ENCODE results near the gene NEDD9. TPM values are rescaled to one million over a fixed set of nuclear protein-coding genes. Genes with fewer than 3 reads are reported as not detected.

The NEDD9 gene
- total RNA-seq, 2 donors from 2014 or later: 36.9 to 39.4 TPM

- no peaks in the 10 kb centered on the region for H3K9me3 Mint-ChIP-seq
- no peak overlapping the region for H3K27ac Mint-ChIP-seq
- no peak for ATAC-seq (replicated peaks)
- no peak overlapping the region for H3K4me3 Mint-ChIP-seq
- no peaks in the 10 kb centered on the region for H3K27me3 Mint-ChIP-seq
- H3K36me3 Mint-ChIP-seq (ENCODE audit: low read depth): peaks cover 24% of the 10 kb centered on the region
- peaks cover 5% of the 10 kb centered on the region for H3K4me1 Mint-ChIP-seq
Observed at GRCh38 chr6:11268978-11269377, 36.5 kb upstream of the NEDD9 start.

GRCh38 chr6:11266926-11267325 lies 34.5 kb upstream of the NEDD9 start:
- ATAC-seq (replicated peaks): no peak
- no peaks in the 10 kb centered on the region for H3K9me3 Mint-ChIP-seq
- H3K27ac Mint-ChIP-seq: no peak overlapping the region

GRCh38 chr6:11265932-11266331 lies 33.5 kb upstream of the NEDD9 start:
- Mint-ChIP-seq H3K27ac (no peak overlapping the region), H3K4me1 (peaks cover 10% of the 10 kb centered on the region), H3K9me3 (no peaks in the 10 kb centered on the region), H3K27me3 (no peaks in the 10 kb centered on the region), H3K36me3 (ENCODE audit: low read depth) (peaks cover 4% of the 10 kb centered on the region), H3K4me3 (no peak overlapping the region)
- ATAC-seq (replicated peaks): no peak

More at GRCh38 chr6:11266926-11267325, 34.5 kb upstream of the NEDD9 start:
- H3K4me3 Mint-ChIP-seq: no peak overlapping the region
- peaks cover 8% of the 10 kb centered on the region for H3K36me3 Mint-ChIP-seq (ENCODE audit: low read depth)
- H3K27me3 Mint-ChIP-seq: no peaks in the 10 kb centered on the region
- peaks cover 10% of the 10 kb centered on the region for H3K4me1 Mint-ChIP-seq

- peaks cover 17% of the 10 kb centered on the region for H3K4me1 Mint-ChIP-seq
- H3K27me3 Mint-ChIP-seq: no peaks in the 10 kb centered on the region
- H3K4me3 Mint-ChIP-seq: no peak overlapping the region
- no peak overlapping the region for H3K27ac Mint-ChIP-seq
- no peaks in the 10 kb centered on the region for H3K9me3 Mint-ChIP-seq
- no peak for ATAC-seq (replicated peaks)
- peaks cover 4% of the 10 kb centered on the region for H3K36me3 Mint-ChIP-seq (ENCODE audit: low read depth)
Observed at GRCh38 chr6:11264100-11264499, 31.6 kb upstream of the NEDD9 start.

- H3K4me1 Mint-ChIP-seq: peaks cover 24% of the 10 kb centered on the region
Observed at GRCh38 chr6:11263291-11263775, 30.9 kb upstream of the NEDD9 start.

GRCh38 chr6:11262242-11262641 lies 29.8 kb upstream of the NEDD9 start:
- Mint-ChIP-seq H3K36me3 (ENCODE audit: low read depth) (peaks cover 4% of the 10 kb centered on the region), H3K4me3 (no peak overlapping the region), H3K27me3 (no peaks in the 10 kb centered on the region), H3K27ac (no peak overlapping the region), H3K9me3 (no peaks in the 10 kb centered on the region), H3K4me1 (peaks cover 33% of the 10 kb centered on the region)
- ATAC-seq (replicated peaks): no peak

More at GRCh38 chr6:11263291-11263775, 30.9 kb upstream of the NEDD9 start:
- H3K4me3 Mint-ChIP-seq: no peak overlapping the region
- no peaks in the 10 kb centered on the region for H3K27me3 Mint-ChIP-seq
- ATAC-seq (replicated peaks): no peak
- H3K27ac Mint-ChIP-seq: no peak overlapping the region
- H3K36me3 Mint-ChIP-seq (ENCODE audit: low read depth): peaks cover 4% of the 10 kb centered on the region
- H3K9me3 Mint-ChIP-seq: no peaks in the 10 kb centered on the region

- H3K27me3 Mint-ChIP-seq: no peaks in the 10 kb centered on the region
- H3K4me1 Mint-ChIP-seq: peaks cover 34% of the 10 kb centered on the region
- no peaks in the 10 kb centered on the region for H3K9me3 Mint-ChIP-seq
- peaks cover 4% of the 10 kb centered on the region for H3K36me3 Mint-ChIP-seq (ENCODE audit: low read depth)
- ATAC-seq (replicated peaks): peak; percentile 70
- no peak overlapping the region for H3K27ac Mint-ChIP-seq
- H3K4me3 Mint-ChIP-seq: peak overlapping the region; percentile 1
Observed at GRCh38 chr6:11260249-11261038, 28.0 kb upstream of the NEDD9 start.

- Mint-ChIP-seq H3K36me3 (ENCODE audit: low read depth) (no peaks in the 10 kb centered on the region), H3K27ac (peak overlapping the region; percentile 53), H3K9me3 (no peaks in the 10 kb centered on the region), H3K4me1 (peaks cover 34% of the 10 kb centered on the region), H3K27me3 (no peaks in the 10 kb centered on the region), H3K4me3 (peak overlapping the region; percentile 49)
- ATAC-seq (replicated peaks): peak; percentile 42
Observed at GRCh38 chr6:11258260-11259237, 26.1 kb upstream of the NEDD9 start.

- Mint-ChIP-seq H3K4me1 (peaks cover 39% of the 10 kb centered on the region), H3K27me3 (no peaks in the 10 kb centered on the region), H3K4me3 (no peak overlapping the region), H3K27ac (peak overlapping the region; percentile 32), H3K36me3 (ENCODE audit: low read depth) (peaks cover 7% of the 10 kb centered on the region), H3K9me3 (no peaks in the 10 kb centered on the region)
- no peak for ATAC-seq (replicated peaks)
Observed at GRCh38 chr6:11255610-11256009, 23.1 kb upstream of the NEDD9 start.

GRCh38 chr6:11253594-11253993 lies 21.1 kb upstream of the NEDD9 start:
- Mint-ChIP-seq H3K4me1 (peaks cover 34% of the 10 kb centered on the region), H3K4me3 (no peak overlapping the region), H3K9me3 (no peaks in the 10 kb centered on the region), H3K36me3 (ENCODE audit: low read depth) (peaks cover 24% of the 10 kb centered on the region), H3K27me3 (no peaks in the 10 kb centered on the region), H3K27ac (no peak overlapping the region)
- ATAC-seq (replicated peaks): no peak

- no peak overlapping the region for H3K4me3 Mint-ChIP-seq
- H3K36me3 Mint-ChIP-seq (ENCODE audit: low read depth): peaks cover 38% of the 10 kb centered on the region
- ATAC-seq (replicated peaks): no peak
- H3K27ac Mint-ChIP-seq: no peak overlapping the region
- peaks cover 28% of the 10 kb centered on the region for H3K4me1 Mint-ChIP-seq
- H3K27me3 Mint-ChIP-seq: no peaks in the 10 kb centered on the region
- H3K9me3 Mint-ChIP-seq: no peaks in the 10 kb centered on the region
Observed at GRCh38 chr6:11251553-11252360, 19.3 kb upstream of the NEDD9 start.

- no peak for ATAC-seq (replicated peaks)
Observed at GRCh38 chr6:11250108-11250507, 17.6 kb upstream of the NEDD9 start.

GRCh38 chr6:11248974-11249761 lies 16.7 kb upstream of the NEDD9 start:
- Mint-ChIP-seq H3K27me3 (no peaks in the 10 kb centered on the region), H3K9me3 (no peaks in the 10 kb centered on the region), H3K4me1 (peaks cover 32% of the 10 kb centered on the region), H3K36me3 (ENCODE audit: low read depth) (peaks cover 38% of the 10 kb centered on the region), H3K27ac (no peak overlapping the region), H3K4me3 (no peak overlapping the region)
- ATAC-seq (replicated peaks): peak; percentile 40

More at GRCh38 chr6:11250108-11250507, 17.6 kb upstream of the NEDD9 start:
- Mint-ChIP-seq H3K4me3 (no peak overlapping the region), H3K27ac (no peak overlapping the region), H3K9me3 (no peaks in the 10 kb centered on the region), H3K36me3 (ENCODE audit: low read depth) (peaks cover 38% of the 10 kb centered on the region), H3K27me3 (no peaks in the 10 kb centered on the region), H3K4me1 (peaks cover 28% of the 10 kb centered on the region)
